ENCODE measurements around the gene PPP4R2. TPM values are rescaled to one million over a fixed set of nuclear protein-coding genes. Genes with fewer than 3 reads are reported as not detected.
A peak's percentile ranks its signal among the peaks of the same experiment; 100 is the strongest.

Gene PPP4R2
- total RNA-seq (10 to 100 TPM; 71.8 to 77.0 TPM), polyA plus RNA-seq (10 to 100 TPM; 30.7 to 37.2 TPM)

- ChIA-PET POLR2A (ENCODE audit: partially characterized antibody) (interaction anchor here (0.7 to 3.2 kb wide), 11 partner anchors 10 to 549 kb away, joined by 3 to 12 read pairs (median 4); no protein-coding TSS in a partner anchor), CTCF (ENCODE audit: partially characterized antibody) (interaction anchor here (1.1 to 3.4 kb wide), 6 partner anchors 11 to 61 kb away, joined by 3 to 15 read pairs (median 4); no protein-coding TSS in a partner anchor)
- Mint-ChIP-seq H3K27ac (peak within 1 kb of the TSS; percentile 91 to 98 (median 93)), H3K4me3 (peak within 1 kb of the TSS; percentile 84 to 98 (median 94)), H3K4me1 (peaks cover 29 to 47% (median 38%) of the 10 kb centered on the region in 4 donors), H3K9me3 (no peaks in the 10 kb centered on the region), H3K36me3 (peaks cover 23 to 25% of the 10 kb centered on the region in 2 donors), H3K27me3 (no peaks in the 10 kb centered on the region)
- peak within 1 kb of the TSS; percentile 92 for H3K27ac ChIP-seq (ENCODE audit: low read depth, low read length)
- no peaks in the 10 kb centered on the region for H3K27me3 ChIP-seq (ENCODE audit: insufficient read depth, low read length)
- DNase-seq: peak; percentile 94 to 95 (median 95)
- H3K4me1 ChIP-seq (ENCODE audit: insufficient read depth, low read length): peaks cover 48% of the 10 kb centered on the region
- intact Hi-C loops (cut with micrococcal nuclease): loop anchor here (1.0 to 5.0 kb wide), 6 partner anchors 31 to 549 kb away; partner anchors contain the start of genes RYBP and SHQ1
- H3K36me3 ChIP-seq (ENCODE audit: insufficient read depth, low read length): peaks cover 4% of the 10 kb centered on the region
- no peaks in the 10 kb centered on the region for H3K9me3 ChIP-seq (ENCODE audit: control insufficient read depth in 1 of 2, low read length in 2 of 2)
- peak within 1 kb of the TSS; percentile 65 to 77 for H3K4me3 ChIP-seq (ENCODE audit: low read length in 2 of 2)
Observed at GRCh38 chr3:72996473-72997333, at the start of gene PPP4R2. PPP4R2 (plus strand) TSS chr3:72996811; CDS start chr3:72997038, 227 bp downstream.

GRCh38 chr3:72947715-72948490, 48.7 kb upstream of the PPP4R2 start:
- H3K27ac Mint-ChIP-seq: no peak overlapping the region
- Histone ChIP-seq H3K9me3 (ENCODE audit: control insufficient read depth in 1 of 2, low read length in 2 of 2) (no peaks in the 10 kb centered on the region), H3K27ac (ENCODE audit: low read depth, low read length) (no peak overlapping the region), H3K36me3 (ENCODE audit: insufficient read depth, low read length) (no peaks in the 10 kb centered on the region), H3K27me3 (ENCODE audit: insufficient read depth, low read length) (no peaks in the 10 kb centered on the region), H3K4me1 (ENCODE audit: insufficient read depth, low read length) (peaks cover 12% of the 10 kb centered on the region), H3K4me3 (ENCODE audit: low read length in 2 of 2) (no peak overlapping the region)
- CTCF ChIA-PET (ENCODE audit: partially characterized antibody): interaction anchor here (10.8 kb wide), 1 partner anchor 108 kb away, joined by 137 read pairs; no protein-coding TSS in a partner anchor
- no peak overlapping the region for H3K4me3 Mint-ChIP-seq
- DNase-seq: no peak
- intact Hi-C loops (cut with micrococcal nuclease): no loop called here
- peaks cover 0 to 9% (median 3%) of the 10 kb centered on the region in 4 donors for H3K4me1 Mint-ChIP-seq
- POLR2A ChIA-PET (ENCODE audit: partially characterized antibody): no interaction called here
- H3K9me3 Mint-ChIP-seq: peaks cover 0 to 1% (median 0%) of the 10 kb centered on the region in 8 donors
- no peaks in the 10 kb centered on the region for H3K36me3 Mint-ChIP-seq
- peaks cover 2% of the 10 kb centered on the region in 2 donors for H3K27me3 Mint-ChIP-seq

GRCh38 chr3:72949016-72949415, 47.6 kb upstream of the PPP4R2 start:
- intact Hi-C loops (cut with micrococcal nuclease): no loop called here
- Mint-ChIP-seq H3K36me3 (no peaks in the 10 kb centered on the region), H3K4me3 (no peak overlapping the region), H3K27me3 (peaks cover 2% of the 10 kb centered on the region in 2 donors), H3K27ac (peak overlapping the region in 1 of 7 donors; percentile 64), H3K4me1 (peaks cover 0 to 9% (median 3%) of the 10 kb centered on the region in 4 donors), H3K9me3 (peaks cover 0 to 1% (median 0%) of the 10 kb centered on the region in 8 donors)
- Histone ChIP-seq H3K36me3 (ENCODE audit: insufficient read depth, low read length) (no peaks in the 10 kb centered on the region), H3K4me1 (ENCODE audit: insufficient read depth, low read length) (peaks cover 12% of the 10 kb centered on the region), H3K27me3 (ENCODE audit: insufficient read depth, low read length) (no peaks in the 10 kb centered on the region), H3K27ac (ENCODE audit: low read depth, low read length) (no peak overlapping the region), H3K4me3 (ENCODE audit: low read length in 2 of 2) (no peak overlapping the region), H3K9me3 (ENCODE audit: control insufficient read depth in 1 of 2, low read length in 2 of 2) (no peaks in the 10 kb centered on the region)
- ChIA-PET CTCF (ENCODE audit: partially characterized antibody) (no interaction called here), POLR2A (ENCODE audit: partially characterized antibody) (no interaction called here)
- DNase-seq: no peak

GRCh38 chr3:72950372-72950771, 46.2 kb upstream of the PPP4R2 start:
- H3K4me1 Mint-ChIP-seq: peaks cover 0 to 7% (median 1%) of the 10 kb centered on the region in 4 donors
- H3K4me1 ChIP-seq (ENCODE audit: insufficient read depth, low read length): peaks cover 12% of the 10 kb centered on the region
- peaks cover 2% of the 10 kb centered on the region in 2 donors for H3K27me3 Mint-ChIP-seq
- no peak overlapping the region for H3K27ac ChIP-seq (ENCODE audit: low read depth, low read length)
- no peaks in the 10 kb centered on the region for H3K27me3 ChIP-seq (ENCODE audit: insufficient read depth, low read length)
- no peaks in the 10 kb centered on the region for H3K36me3 Mint-ChIP-seq
- no peak for DNase-seq
- ChIA-PET POLR2A (ENCODE audit: partially characterized antibody) (no interaction called here), CTCF (ENCODE audit: partially characterized antibody) (interaction anchor here (0.9 kb wide), 1 partner anchor 139 kb away, joined by 3 read pairs; no protein-coding TSS in a partner anchor)
- no peaks in the 10 kb centered on the region for H3K36me3 ChIP-seq (ENCODE audit: insufficient read depth, low read length)
- no peak overlapping the region for H3K27ac Mint-ChIP-seq
- H3K4me3 ChIP-seq (ENCODE audit: low read length in 2 of 2): no peak overlapping the region
- H3K4me3 Mint-ChIP-seq: no peak overlapping the region
- H3K9me3 Mint-ChIP-seq: peaks cover 0 to under 1% (median 0%) of the 10 kb centered on the region in 8 donors
- intact Hi-C loops (cut with micrococcal nuclease): no loop called here
- no peaks in the 10 kb centered on the region for H3K9me3 ChIP-seq (ENCODE audit: control insufficient read depth in 1 of 2, low read length in 2 of 2)

GRCh38 chr3:72950801-72951200, 45.8 kb upstream of the PPP4R2 start:
- intact Hi-C loops (cut with micrococcal nuclease): no loop called here

GRCh38 chr3:72951259-72951722, 45.3 kb upstream of the PPP4R2 start:
- no peak overlapping the region for H3K4me3 ChIP-seq (ENCODE audit: low read length in 2 of 2)
- H3K27ac ChIP-seq (ENCODE audit: low read depth, low read length): no peak overlapping the region
- Mint-ChIP-seq H3K4me3 (no peak overlapping the region), H3K27ac (no peak overlapping the region), H3K4me1 (peaks cover 0 to 7% (median 0%) of the 10 kb centered on the region in 4 donors), H3K9me3 (no peaks in the 10 kb centered on the region), H3K27me3 (peaks cover 2% of the 10 kb centered on the region in 2 donors), H3K36me3 (no peaks in the 10 kb centered on the region)
- H3K27me3 ChIP-seq (ENCODE audit: insufficient read depth, low read length): no peaks in the 10 kb centered on the region
- no peaks in the 10 kb centered on the region for H3K36me3 ChIP-seq (ENCODE audit: insufficient read depth, low read length)
- intact Hi-C loops (cut with micrococcal nuclease): no loop called here
- POLR2A ChIA-PET (ENCODE audit: partially characterized antibody): no interaction called here
- CTCF ChIA-PET (ENCODE audit: partially characterized antibody): no interaction called here
- peaks cover 12% of the 10 kb centered on the region for H3K4me1 ChIP-seq (ENCODE audit: insufficient read depth, low read length)
- H3K9me3 ChIP-seq (ENCODE audit: control insufficient read depth in 1 of 2, low read length in 2 of 2): no peaks in the 10 kb centered on the region
- DNase-seq: no peak

More at GRCh38 chr3:72950801-72951200, 45.8 kb upstream of the PPP4R2 start:
- Mint-ChIP-seq H3K27me3 (peaks cover 2% of the 10 kb centered on the region in 2 donors), H3K36me3 (no peaks in the 10 kb centered on the region), H3K9me3 (no peaks in the 10 kb centered on the region), H3K27ac (no peak overlapping the region), H3K4me3 (no peak overlapping the region), H3K4me1 (peaks cover 0 to 7% (median 0%) of the 10 kb centered on the region in 4 donors)
- H3K36me3 ChIP-seq (ENCODE audit: insufficient read depth, low read length): no peaks in the 10 kb centered on the region
- ChIA-PET POLR2A (ENCODE audit: partially characterized antibody) (no interaction called here), CTCF (ENCODE audit: partially characterized antibody) (interaction anchor here (0.9 kb wide), 1 partner anchor 139 kb away, joined by 3 read pairs; no protein-coding TSS in a partner anchor)
- H3K27me3 ChIP-seq (ENCODE audit: insufficient read depth, low read length): no peaks in the 10 kb centered on the region
- no peak overlapping the region for H3K4me3 ChIP-seq (ENCODE audit: low read length in 2 of 2)
- no peaks in the 10 kb centered on the region for H3K9me3 ChIP-seq (ENCODE audit: control insufficient read depth in 1 of 2, low read length in 2 of 2)
- no peak overlapping the region for H3K27ac ChIP-seq (ENCODE audit: low read depth, low read length)
- no peak for DNase-seq
- peaks cover 12% of the 10 kb centered on the region for H3K4me1 ChIP-seq (ENCODE audit: insufficient read depth, low read length)

Measured in CD4-positive, alpha-beta memory T cell (primary cell).